HG02885 (cell line): ENCODE results near the gene DDI1.

Experiments used
- ATAC-seq: cut with Tn5 transposase; IDR thresholded peaks from one replicate; pipeline ENCODE4 v1.9.1; 2021; ENCODE audit warnings: mild to moderate bottlenecking; ENCODE audit not compliant: unreplicated experiment, poor library complexity

DDI1 gene

GRCh38 chr11:104075091-104075490 lies 38.7 kb downstream of the DDI1 start:
- ATAC-seq, result no peak

GRCh38 chr11:104075706-104076105 lies 39.3 kb downstream of the DDI1 start:
- ATAC-seq, result no peak

GRCh38 chr11:104076455-104076854 lies 40.0 kb downstream of the DDI1 start:
- ATAC-seq, result no peak

- ATAC-seq, result no peak
These were observed 41.8 kb downstream of the DDI1 start for GRCh38 chr11:104078245-104078644.

GRCh38 chr11:104078995-104079394 lies 42.6 kb downstream of the DDI1 start:
- no peak for ATAC-seq

GRCh38 chr11:104086621-104087020 lies 50.2 kb downstream of the DDI1 start:
- ATAC-seq, result no peak
